ENCODE results near the gene RASGEF1C. TPM values are rescaled to one million over a fixed set of nuclear protein-coding genes. Genes with fewer than 3 reads are reported as not detected.

RASGEF1C gene
- total and polyA plus RNA-seq, 10 donors: 0.06 to 1.1 (median 0.21) TPM; not detected in 6

- peaks cover 0 to 7% (median 5%) of the 10 kb centered on the region in 6 donors for H3K4me1 ChIP-seq
- no peaks in the 10 kb centered on the region for H3K36me3 ChIP-seq
- no peak for DNase-seq
- no peak overlapping the region for H3K4me3 ChIP-seq
- no peak overlapping the region for H3K27ac ChIP-seq
- TF ChIP-seq POLR2A (IDR thresholded peaks at IDR 0.05): no peak
- no peak for TF ChIP-seq POLR2AphosphoS5 (IDR thresholded peaks at IDR 0.05)
- TF ChIP-seq, protein P1, sequence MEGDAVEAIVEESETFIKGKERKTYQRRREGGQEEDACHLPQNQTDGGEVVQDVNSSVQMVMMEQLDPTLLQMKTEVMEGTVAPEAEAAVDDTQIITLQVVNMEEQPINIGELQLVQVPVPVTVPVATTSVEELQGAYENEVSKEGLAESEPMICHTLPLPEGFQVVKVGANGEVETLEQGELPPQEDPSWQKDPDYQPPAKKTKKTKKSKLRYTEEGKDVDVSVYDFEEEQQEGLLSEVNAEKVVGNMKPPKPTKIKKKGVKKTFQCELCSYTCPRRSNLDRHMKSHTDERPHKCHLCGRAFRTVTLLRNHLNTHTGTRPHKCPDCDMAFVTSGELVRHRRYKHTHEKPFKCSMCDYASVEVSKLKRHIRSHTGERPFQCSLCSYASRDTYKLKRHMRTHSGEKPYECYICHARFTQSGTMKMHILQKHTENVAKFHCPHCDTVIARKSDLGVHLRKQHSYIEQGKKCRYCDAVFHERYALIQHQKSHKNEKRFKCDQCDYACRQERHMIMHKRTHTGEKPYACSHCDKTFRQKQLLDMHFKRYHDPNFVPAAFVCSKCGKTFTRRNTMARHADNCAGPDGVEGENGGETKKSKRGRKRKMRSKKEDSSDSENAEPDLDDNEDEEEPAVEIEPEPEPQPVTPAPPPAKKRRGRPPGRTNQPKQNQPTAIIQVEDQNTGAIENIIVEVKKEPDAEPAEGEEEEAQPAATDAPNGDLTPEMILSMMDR (IDR thresholded peaks at IDR 0.05 in 8 of 11, conservative IDR thresholded peaks at IDR 0.05 in 3 of 11): no peak
- H3K9me3 ChIP-seq: no peaks in the 10 kb centered on the region
- intact Hi-C loops (cut with DNase I; ENCODE audit: low total_unique reads): no loop called here
- peaks cover 0 to 51% (median 8%) of the 10 kb centered on the region in 7 donors for H3K27me3 ChIP-seq (replicated peaks in 1 of 7)
- 87 to 94% (median 91%) methylated on average over 1 of the region's 1 CpG for WGBS, 5 donors
Measured at GRCh38 chr5:180122875-180123274, 86.1 kb downstream of the RASGEF1C start.

DNA sequence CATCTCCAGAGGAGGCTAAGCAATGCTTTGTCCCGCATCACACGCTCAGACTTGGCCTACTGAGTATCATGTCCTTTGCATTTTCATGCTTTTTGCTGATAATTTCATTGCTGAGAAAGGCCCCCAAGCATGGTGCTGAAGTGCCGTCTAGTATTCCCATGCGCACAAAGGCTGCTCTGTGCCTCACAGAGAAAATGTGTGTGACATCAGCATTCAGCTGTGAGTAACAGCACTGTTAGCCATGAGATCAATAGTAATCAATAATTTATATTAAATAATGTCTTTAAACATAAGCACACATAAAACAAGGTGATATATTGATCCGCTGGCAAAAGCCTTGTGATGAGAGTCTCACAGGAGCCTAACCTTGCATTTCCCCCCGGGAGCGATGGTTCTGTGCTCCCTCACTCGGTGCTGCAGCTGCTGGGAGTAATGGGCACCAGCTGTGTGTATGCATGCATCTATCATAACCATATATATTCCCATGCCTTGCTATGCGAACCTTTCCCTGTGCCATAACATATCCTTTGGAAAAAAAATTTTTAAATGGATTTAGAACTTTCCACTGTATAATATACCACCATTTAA lies 87.1 kb downstream of the RASGEF1C start:
- Histone ChIP-seq H3K36me3 (no peaks in the 10 kb centered on the region), H3K27me3 (replicated peaks in 1 of 7) (peaks cover 0 to 42% (median 8%) of the 10 kb centered on the region in 7 donors), H3K4me1 (peaks cover 0 to 3% (median 2%) of the 10 kb centered on the region in 6 donors), H3K9me3 (no peaks in the 10 kb centered on the region), H3K4me3 (no peak overlapping the region), H3K27ac (no peak overlapping the region)
- WGBS, 5 donors: 89 to 94% (median 93%) methylated on average over 9 of the region's 9 CpGs
- DNase-seq: peak; percentile 23
- TF ChIP-seq, protein P1 (IDR thresholded peaks at IDR 0.05 in 8 of 11, conservative IDR thresholded peaks at IDR 0.05 in 3 of 11): no peak
- TF ChIP-seq POLR2AphosphoS5 (IDR thresholded peaks at IDR 0.05): no peak
- TF ChIP-seq POLR2A (IDR thresholded peaks at IDR 0.05): no peak
- intact Hi-C loops (cut with DNase I; ENCODE audit: low total_unique reads): no loop called here

GRCh38 chr5:180120237-180121101 lies 88.5 kb downstream of the RASGEF1C start:
- Histone ChIP-seq H3K27ac (no peak overlapping the region), H3K4me1 (peaks cover 0 to 4% (median 0%) of the 10 kb centered on the region in 6 donors), H3K36me3 (no peaks in the 10 kb centered on the region), H3K9me3 (no peaks in the 10 kb centered on the region), H3K4me3 (no peak overlapping the region), H3K27me3 (replicated peaks in 1 of 7) (peaks cover 0 to 28% (median 0%) of the 10 kb centered on the region in 7 donors)
- peak; percentile 58 for DNase-seq
- WGBS, 5 donors: 71 to 92% (median 82%) methylated on average over 13 to 28 of the region's 28 CpGs
- TF ChIP-seq POLR2A (IDR thresholded peaks at IDR 0.05) (no peak), POLR2AphosphoS5 (IDR thresholded peaks at IDR 0.05) (no peak)
- TF ChIP-seq, protein P1 (IDR thresholded peaks at IDR 0.05 in 8 of 11, conservative IDR thresholded peaks at IDR 0.05 in 3 of 11): no peak
- intact Hi-C loops (cut with DNase I; ENCODE audit: low total_unique reads): no loop called here

DNA sequence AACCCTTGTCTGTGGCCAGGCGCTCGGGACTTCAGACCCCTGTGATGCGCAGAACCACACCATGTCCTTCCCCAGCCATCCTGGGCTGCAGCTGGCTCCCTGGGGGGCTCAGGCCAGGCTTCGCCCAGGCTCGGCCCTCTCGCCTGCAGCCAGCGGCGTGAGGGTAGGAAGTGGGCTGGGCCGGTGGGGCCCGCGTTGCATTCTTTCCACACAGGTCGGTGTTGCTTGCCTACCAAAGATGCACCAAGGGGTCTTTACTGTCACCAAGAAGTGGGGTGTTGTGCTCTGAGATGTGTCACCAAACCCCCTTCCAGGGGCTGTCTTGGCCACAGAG lies 89.1 kb downstream of the RASGEF1C start:
- 87 to 100% (median 90%) methylated on average over 2 to 12 of the region's 12 CpGs for WGBS, 5 donors
- peaks cover 0 to 25% (median 0%) of the 10 kb centered on the region in 7 donors for H3K27me3 ChIP-seq (replicated peaks in 1 of 7)
- H3K9me3 ChIP-seq: no peaks in the 10 kb centered on the region
- TF ChIP-seq POLR2AphosphoS5 (IDR thresholded peaks at IDR 0.05): no peak
- TF ChIP-seq, protein P1 (IDR thresholded peaks at IDR 0.05 in 8 of 11, conservative IDR thresholded peaks at IDR 0.05 in 3 of 11): no peak
- no peak for TF ChIP-seq POLR2A (IDR thresholded peaks at IDR 0.05)
- DNase-seq: no peak
- no peak overlapping the region for H3K27ac ChIP-seq
- H3K4me3 ChIP-seq: no peak overlapping the region
- intact Hi-C loops (cut with DNase I; ENCODE audit: low total_unique reads): no loop called here
- H3K36me3 ChIP-seq: no peaks in the 10 kb centered on the region
- H3K4me1 ChIP-seq: peaks cover 0 to 4% (median 0%) of the 10 kb centered on the region in 6 donors
